ENCODE measurements around the gene PSG3. TPM values are rescaled to one million over a fixed set of nuclear protein-coding genes. Genes with fewer than 3 reads are reported as not detected.
A peak's percentile ranks its signal among the peaks of the same experiment; 100 is the strongest.
"Not testable (repeated sequence)": the region's sequence is repeated elsewhere in the genome, so short reads cannot be mapped to it uniquely, and the experiment has no call there.

PSG3 gene
- total and polyA plus RNA-seq, 11 donors: not detected

DNA sequence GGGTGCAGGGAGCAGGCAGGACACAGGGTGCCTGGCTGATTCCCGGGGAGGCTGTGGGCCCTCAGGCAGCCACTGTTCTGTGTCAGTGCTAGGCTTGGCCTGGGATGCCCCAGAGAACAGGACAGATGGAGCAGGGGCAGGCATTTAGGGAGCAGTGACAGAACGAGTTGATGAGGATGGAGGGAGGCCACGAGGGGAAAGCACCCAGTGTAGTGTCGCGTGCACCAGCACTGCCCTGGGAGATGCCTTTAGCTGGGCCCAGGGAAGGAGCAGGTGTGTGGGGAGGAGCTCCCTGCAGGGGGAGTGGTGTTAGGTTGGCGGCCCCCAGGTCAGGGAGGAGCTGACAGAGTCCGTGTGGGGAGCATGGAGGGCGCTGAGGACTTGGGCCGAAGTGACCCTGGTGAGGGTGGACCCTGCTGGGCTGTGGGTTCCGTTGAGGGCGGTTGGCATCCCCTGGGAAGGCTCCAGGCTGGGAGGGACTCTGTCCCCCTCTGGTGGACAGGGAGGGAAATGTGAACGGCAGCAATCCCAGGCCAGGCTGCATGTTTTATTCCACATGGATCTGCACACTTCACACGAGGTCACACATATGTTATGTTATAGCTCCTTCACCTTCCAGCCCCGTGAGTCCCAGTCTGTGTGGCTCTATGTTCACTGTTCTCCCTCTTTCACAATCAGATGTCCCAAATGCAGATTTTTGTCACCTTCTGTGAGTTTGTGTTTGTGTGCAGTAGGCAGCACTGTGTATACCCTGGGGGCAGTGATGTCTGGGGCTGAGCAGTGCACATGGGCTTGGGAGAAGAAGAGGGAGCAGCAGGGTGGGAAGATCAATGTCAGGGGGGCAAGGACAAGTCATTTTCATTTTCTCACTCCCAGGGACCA lies 1.7 kb upstream of the PSG3 start:
- ATAC-seq; H3K27ac ChIP-seq; H3K4me3 ChIP-seq; H3K4me1 ChIP-seq; intact Hi-C loops (cut with DNase I); H3K9me3 ChIP-seq; DNase-seq; H3K36me3 ChIP-seq: not testable (repeated sequence)
- TF ChIP-seq, protein P1, sequence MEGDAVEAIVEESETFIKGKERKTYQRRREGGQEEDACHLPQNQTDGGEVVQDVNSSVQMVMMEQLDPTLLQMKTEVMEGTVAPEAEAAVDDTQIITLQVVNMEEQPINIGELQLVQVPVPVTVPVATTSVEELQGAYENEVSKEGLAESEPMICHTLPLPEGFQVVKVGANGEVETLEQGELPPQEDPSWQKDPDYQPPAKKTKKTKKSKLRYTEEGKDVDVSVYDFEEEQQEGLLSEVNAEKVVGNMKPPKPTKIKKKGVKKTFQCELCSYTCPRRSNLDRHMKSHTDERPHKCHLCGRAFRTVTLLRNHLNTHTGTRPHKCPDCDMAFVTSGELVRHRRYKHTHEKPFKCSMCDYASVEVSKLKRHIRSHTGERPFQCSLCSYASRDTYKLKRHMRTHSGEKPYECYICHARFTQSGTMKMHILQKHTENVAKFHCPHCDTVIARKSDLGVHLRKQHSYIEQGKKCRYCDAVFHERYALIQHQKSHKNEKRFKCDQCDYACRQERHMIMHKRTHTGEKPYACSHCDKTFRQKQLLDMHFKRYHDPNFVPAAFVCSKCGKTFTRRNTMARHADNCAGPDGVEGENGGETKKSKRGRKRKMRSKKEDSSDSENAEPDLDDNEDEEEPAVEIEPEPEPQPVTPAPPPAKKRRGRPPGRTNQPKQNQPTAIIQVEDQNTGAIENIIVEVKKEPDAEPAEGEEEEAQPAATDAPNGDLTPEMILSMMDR (IDR thresholded peaks at IDR 0.05): peak in 11 of 12 donors; percentile 5 to 44 (median 28)
- peaks cover 0 to 12% (median 0%) of the 10 kb centered on the region in 9 donors for H3K27me3 ChIP-seq
- WGBS, 4 donors: 26 to 34% (median 32%) methylated on average over 13 to 14 of the region's 14 CpGs

DNA sequence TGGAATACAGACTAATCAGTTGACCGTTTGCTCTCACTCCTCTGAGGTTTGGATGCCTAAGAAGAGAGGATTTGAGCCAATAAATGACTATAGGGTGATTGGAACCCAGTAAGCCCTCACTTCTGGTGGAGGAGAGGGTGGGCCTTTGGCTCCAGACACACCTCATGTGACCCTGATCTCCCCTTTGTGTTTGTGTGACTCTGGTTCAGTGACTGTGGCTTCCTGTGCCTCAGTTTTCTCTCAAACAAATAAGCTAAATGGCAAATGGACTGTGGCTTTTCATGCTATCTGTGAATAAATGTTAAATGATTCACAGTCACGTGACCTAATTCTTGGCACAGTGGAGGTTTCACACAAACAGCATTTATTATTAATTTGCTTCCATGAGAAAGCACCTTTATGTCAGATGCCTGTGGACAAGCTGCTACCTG lies 2.7 kb downstream of the PSG3 start:
- ATAC-seq; H3K27ac ChIP-seq; intact Hi-C loops (cut with DNase I); H3K36me3 ChIP-seq; DNase-seq; H3K4me1 ChIP-seq; H3K9me3 ChIP-seq; H3K27me3 ChIP-seq; H3K4me3 ChIP-seq: not testable (repeated sequence)
- 53 to 72% (median 59%) methylated on average over 2 of the region's 2 CpGs for WGBS, 4 donors

DNA sequence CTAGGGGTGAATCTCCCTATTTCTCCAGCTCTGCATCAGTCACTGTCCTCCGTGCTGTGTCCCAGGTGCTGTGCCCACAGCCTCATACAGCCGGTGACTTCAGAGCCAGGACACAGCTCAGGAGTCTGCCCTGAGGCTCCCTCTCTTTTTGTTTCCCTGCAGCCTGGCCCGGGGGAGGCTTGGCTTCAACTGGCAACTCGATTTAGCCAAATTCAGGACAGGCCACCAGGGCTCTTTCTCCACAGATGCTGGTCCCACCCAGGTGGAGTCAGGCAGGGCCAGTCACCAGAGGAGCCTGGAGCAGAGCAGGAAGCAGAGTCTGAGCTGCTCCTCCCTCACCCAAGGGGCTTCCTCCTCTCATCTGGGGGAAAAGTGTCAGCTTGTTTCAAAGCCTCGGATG lies 11.9 kb downstream of the PSG3 start:
- ATAC-seq; intact Hi-C loops (cut with DNase I); H3K27ac ChIP-seq; H3K4me1 ChIP-seq; H3K36me3 ChIP-seq; H3K4me3 ChIP-seq; DNase-seq; H3K9me3 ChIP-seq; H3K27me3 ChIP-seq: not testable (repeated sequence)
- 62 to 81% (median 65%) methylated on average over 5 of the region's 5 CpGs for WGBS, 4 donors

DNA sequence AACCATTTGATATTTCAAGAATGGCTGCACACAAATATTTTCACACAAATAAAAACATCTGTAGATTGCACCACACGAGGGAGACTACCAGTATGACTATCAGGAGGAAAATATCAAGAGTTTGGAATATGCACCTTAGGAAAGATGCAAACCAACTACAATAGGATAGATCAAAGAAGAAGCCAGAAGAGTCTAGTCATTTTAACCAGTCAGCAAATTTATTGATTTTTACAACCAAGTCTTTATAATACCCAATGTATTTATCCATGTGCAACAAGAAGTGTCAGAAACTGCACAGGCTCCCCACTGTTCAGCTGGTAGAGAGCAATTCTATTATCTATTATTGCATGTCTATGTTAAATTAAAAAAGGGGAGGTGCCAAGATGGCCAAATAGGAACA lies 26.3 kb downstream of the PSG3 start:
- H3K36me3 ChIP-seq; DNase-seq; H3K4me1 ChIP-seq; intact Hi-C loops (cut with DNase I); H3K27me3 ChIP-seq; H3K4me3 ChIP-seq; ATAC-seq; H3K27ac ChIP-seq: not testable (repeated sequence)
- WGBS, 4 donors: 65 to 75% (median 70%) methylated on average over 1 of the region's 1 CpG
- peaks cover 0 to 11% (median 0%) of the 10 kb centered on the region in 12 donors for H3K9me3 ChIP-seq

DNA sequence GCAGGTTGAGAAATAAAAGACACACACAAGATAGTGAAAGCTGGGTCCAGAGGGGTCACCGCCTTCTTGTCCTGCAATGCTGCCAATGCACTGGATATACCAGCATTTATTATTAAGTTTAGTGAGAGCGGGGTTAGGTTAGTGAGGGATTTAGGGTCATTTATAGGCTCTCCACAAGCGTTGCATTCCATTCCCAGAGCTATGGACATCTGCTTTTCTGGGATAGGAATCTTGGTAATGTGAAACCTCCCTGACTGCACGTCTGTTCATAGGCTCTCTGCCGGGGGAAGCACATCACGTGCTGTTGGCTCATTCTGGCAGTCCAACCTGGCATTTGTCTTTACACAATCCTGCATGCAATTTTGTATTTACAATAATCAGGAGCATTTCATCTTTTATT lies 27.5 kb downstream of the PSG3 start:
- WGBS, 4 donors: 79 to 86% (median 81%) methylated on average over 6 of the region's 6 CpGs
- H3K36me3 ChIP-seq; DNase-seq; H3K27me3 ChIP-seq; ATAC-seq; H3K4me1 ChIP-seq; intact Hi-C loops (cut with DNase I); H3K27ac ChIP-seq; H3K4me3 ChIP-seq: not testable (repeated sequence)
- H3K9me3 ChIP-seq: peaks cover 0 to 11% (median 0%) of the 10 kb centered on the region in 12 donors

DNA sequence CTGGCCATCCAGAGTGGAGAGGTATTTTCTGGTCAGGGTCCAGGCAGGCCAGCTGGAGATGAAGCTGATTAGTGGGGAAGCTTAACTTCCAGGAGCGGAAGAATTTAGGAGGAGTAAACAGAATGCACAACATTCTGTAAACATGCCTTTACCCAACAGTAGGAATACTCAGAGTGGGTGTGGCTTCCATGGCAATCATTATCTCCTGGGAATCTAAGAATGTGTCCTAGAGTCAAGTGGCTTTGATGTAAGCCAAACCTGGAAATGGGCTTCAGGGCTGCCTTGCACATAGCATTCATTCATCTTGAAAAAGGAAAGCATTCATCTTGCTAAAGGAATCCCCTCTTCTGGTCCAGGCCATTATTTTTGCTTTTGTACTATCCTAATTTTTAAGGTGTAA lies 29.3 kb downstream of the PSG3 start:
- H3K4me3 ChIP-seq; H3K27me3 ChIP-seq; ATAC-seq; DNase-seq; H3K36me3 ChIP-seq; intact Hi-C loops (cut with DNase I); H3K4me1 ChIP-seq; H3K27ac ChIP-seq: not testable (repeated sequence)
- 85 to 94% (median 89%) methylated on average over 1 of the region's 1 CpG for WGBS, 4 donors
- peaks cover 0 to 11% (median 0%) of the 10 kb centered on the region in 12 donors for H3K9me3 ChIP-seq

Data from heart left ventricle (tissue), 16 donors.